Nephron progenitor cell (in vitro differentiated cells): ENCODE results near the gene FARP2.

Experiments
- DNase-seq: peaks from one replicate; pipeline ENCODE4 v3.0.0; 2021
- H3K27ac Mint-ChIP-seq: 2 replicates; pipeline ENCODE4 v1.8.0; 2021; ENCODE audit warnings: mild to moderate bottlenecking, moderate library complexity, mixed read lengths
- H3K27me3 Mint-ChIP-seq: 2 replicates; pipeline ENCODE4 v1.8.0; 2021; ENCODE audit warnings: mild to moderate bottlenecking, low read depth, mixed read lengths; ENCODE audit not compliant: poor library complexity
- H3K36me3 Mint-ChIP-seq: 2 replicates; pipeline ENCODE4 v1.8.0; 2021; ENCODE audit warnings: low read depth, mixed read lengths
- H3K4me1 Mint-ChIP-seq: 2 replicates; pipeline ENCODE4 v1.8.0; 2021; ENCODE audit warnings: mixed read lengths
- H3K4me3 Mint-ChIP-seq: 2 replicates; pipeline ENCODE4 v1.8.0; 2021; ENCODE audit warnings: mild to moderate bottlenecking, moderate library complexity, mixed read lengths
- H3K9me3 Mint-ChIP-seq: 2 replicates; pipeline ENCODE4 v1.8.0; 2021; ENCODE audit warnings: mild to moderate bottlenecking, moderate library complexity, mixed read lengths
- CTCF ChIP-seq: fragments of 200-600 bp; sonication (generic); IDR thresholded peaks from 2 replicates; pipeline ENCODE4 v1.5.0; 2021; ENCODE audit warnings: antibody characterized with exemption

FARP2 gene

GRCh38 chr2:241350530-241350877 is 5.6 kb upstream of the FARP2 start:
- TF ChIP-seq CTCF, result no peak
- Mint-ChIP-seq H3K4me1 (peaks cover 22% of the 10 kb centered on the region), H3K36me3 (peaks cover 67% of the 10 kb centered on the region), H3K27me3 (no peaks in the 10 kb centered on the region), H3K4me3 (no peak overlapping the region), H3K9me3 (no peaks in the 10 kb centered on the region), H3K27ac (no peak overlapping the region)
- DNase-seq, result no peak

GRCh38 chr2:241350878-241351639 is 5.0 kb upstream of the FARP2 start:
- Mint-ChIP-seq H3K4me3 (no peak overlapping the region), H3K4me1 (peaks cover 22% of the 10 kb centered on the region), H3K27ac (peak overlapping the region; percentile 52), H3K27me3 (no peaks in the 10 kb centered on the region), H3K9me3 (no peaks in the 10 kb centered on the region), H3K36me3 (peaks cover 62% of the 10 kb centered on the region)
- no peak for DNase-seq
- no peak for TF ChIP-seq CTCF

- no peak for TF ChIP-seq CTCF
- no peak for DNase-seq
- Mint-ChIP-seq H3K27ac (no peak overlapping the region), H3K4me3 (no peak overlapping the region), H3K9me3 (no peaks in the 10 kb centered on the region), H3K36me3 (peaks cover 58% of the 10 kb centered on the region), H3K4me1 (peaks cover 22% of the 10 kb centered on the region), H3K27me3 (no peaks in the 10 kb centered on the region)
Measured at GRCh38 chr2:241351640-241352031, 4.4 kb upstream of the FARP2 start.

GRCh38 chr2:241352227-241352626 is 3.9 kb upstream of the FARP2 start:
- H3K4me3 Mint-ChIP-seq, result no peak overlapping the region
- H3K4me1 Mint-ChIP-seq, result peaks cover 28% of the 10 kb centered on the region
- DNase-seq, result no peak
- TF ChIP-seq CTCF, result no peak
- H3K27me3 Mint-ChIP-seq, result no peaks in the 10 kb centered on the region
- H3K9me3 Mint-ChIP-seq, result no peaks in the 10 kb centered on the region
- peaks cover 55% of the 10 kb centered on the region for H3K36me3 Mint-ChIP-seq
- no peak overlapping the region for H3K27ac Mint-ChIP-seq

- peak; percentile 77 for DNase-seq
- Mint-ChIP-seq H3K27me3 (no peaks in the 10 kb centered on the region), H3K4me1 (peaks cover 47% of the 10 kb centered on the region), H3K4me3 (peak overlapping the region; percentile 74), H3K36me3 (peaks cover 29% of the 10 kb centered on the region), H3K27ac (peak overlapping the region; percentile 97), H3K9me3 (no peaks in the 10 kb centered on the region)
- no peak for TF ChIP-seq CTCF
Measured at GRCh38 chr2:241354668-241355658, 1.1 kb upstream of the FARP2 start.
